GM23338 (cell line): Measurements from ENCODE around the gene TSKS. TPM values are rescaled to one million over a fixed set of nuclear protein-coding genes. Genes with fewer than 3 reads are reported as not detected.

ENCODE experiments used
- ATAC-seq: fragments of 200-7000 bp; cut with Tn5 transposase; 3 replicates; pipeline ENCODE4 v1.9.1; 2020
- DNase-seq: peaks from one replicate; pipeline ENCODE4 v3.0.0-alpha.2; 2015; ENCODE audit warnings: low spot score
- H2AFZ ChIP-seq: fragments of 200-600 bp; sonication (generic); 2 replicates; pipeline ENCODE4 v1.8.0; 2016; ENCODE audit warnings: antibody characterized with exemption, mild to moderate bottlenecking, moderate library complexity
- H3F3A ChIP-seq: fragments of 200-600 bp; sonication (generic); replicated peaks from 2 replicates; pipeline ENCODE4 v1.8.0; 2017; ENCODE audit warnings: antibody characterized with exemption, mixed run types, low read depth
- H3K27ac ChIP-seq: fragments of 200-600 bp; sonication (generic); 2 replicates; pipeline ENCODE4 v1.6.1; 2016; ENCODE audit warnings: low read depth
- H3K27me3 ChIP-seq: fragments of 200-600 bp; sonication (generic); 2 replicates; pipeline ENCODE4 v1.8.0; 2016; ENCODE audit warnings: mild to moderate bottlenecking, mixed run types, moderate library complexity; ENCODE audit not compliant: insufficient read depth
- H3K36me3 ChIP-seq: fragments of 200-600 bp; sonication (generic); 2 replicates; pipeline ENCODE4 v1.8.0; 2016; ENCODE audit warnings: mild to moderate bottlenecking; ENCODE audit not compliant: insufficient read depth
- H3K4me1 ChIP-seq: fragments of 200-600 bp; sonication (generic); 2 replicates; pipeline ENCODE4 v1.8.0; 2016; ENCODE audit warnings: mild to moderate bottlenecking, moderate library complexity; ENCODE audit not compliant: insufficient read depth
- H3K4me2 ChIP-seq: fragments of 200-600 bp; sonication (generic); 2 replicates; pipeline ENCODE4 v1.7.1; 2017; ENCODE audit warnings: mixed run types
- H3K4me3 ChIP-seq: fragments of 200-600 bp; sonication (generic); 2 replicates; pipeline ENCODE4 v1.6.1; 2016; ENCODE audit warnings: mixed run types
- H3K79me2 ChIP-seq: fragments of 200-600 bp; sonication (generic); replicated peaks from 2 replicates; pipeline ENCODE4 v1.8.0; 2017; ENCODE audit warnings: mild to moderate bottlenecking; ENCODE audit not compliant: insufficient read depth
- H3K9me2 ChIP-seq: fragments of 200-600 bp; sonication (generic); 2 replicates; pipeline ENCODE4 v1.8.0; 2017; ENCODE audit not compliant: insufficient read depth
- H4K20me1 ChIP-seq: fragments of 200-600 bp; sonication (generic); replicated peaks from 2 replicates; pipeline ENCODE4 v1.8.0; 2017; ENCODE audit warnings: mild to moderate bottlenecking; ENCODE audit not compliant: insufficient read depth
- H3K27ac Mint-ChIP-seq: 2 replicates; pipeline ENCODE4 v1.8.0; 2020; ENCODE audit warnings: inconsistent platforms, mild to moderate bottlenecking, moderate library complexity, mixed read lengths
- H3K27me3 Mint-ChIP-seq: 3 replicates; pipeline ENCODE4 v1.8.0; 2022; ENCODE audit warnings: low read depth, mild to moderate bottlenecking, moderate library complexity, mixed read lengths, inconsistent platforms; ENCODE audit not compliant: insufficient read depth, poor library complexity
- H3K36me3 Mint-ChIP-seq: 3 replicates; pipeline ENCODE4 v1.8.0; 2021; ENCODE audit warnings: low read depth, mild to moderate bottlenecking, inconsistent platforms, moderate library complexity, mixed read lengths
- H3K4me1 Mint-ChIP-seq: 3 replicates; pipeline ENCODE4 v1.8.0; 2020; ENCODE audit warnings: mild to moderate bottlenecking, inconsistent platforms, mixed read lengths
- H3K4me3 Mint-ChIP-seq: 3 replicates; pipeline ENCODE4 v1.8.0; 2021; ENCODE audit warnings: moderate library complexity, mild to moderate bottlenecking, inconsistent platforms, mixed read lengths
- H3K9me3 Mint-ChIP-seq: 3 replicates; pipeline ENCODE4 v1.8.0; 2020; ENCODE audit warnings: moderate library complexity, mild to moderate bottlenecking, inconsistent platforms, mixed read lengths
- CREB1 ChIP-seq: fragments of 250-450 bp; sonication (Bioruptor Pico); IDR thresholded peaks from 2 replicates; pipeline ENCODE4 v1.5.0; 2020; ENCODE audit warnings: low read depth, mild to moderate bottlenecking, moderate library complexity
- ETS1 ChIP-seq: IDR thresholded peaks from 2 replicates; pipeline ENCODE4 v1.6.1; 2016; ENCODE audit warnings: antibody characterized with exemption
- EZH2 ChIP-seq: fragments of 200-600 bp; sonication (generic); IDR thresholded peaks from one replicate; pipeline ENCODE4 v1.8.0; 2017; ENCODE audit warnings: antibody characterized with exemption, mild to moderate bottlenecking, low read depth; ENCODE audit not compliant: unreplicated experiment
- EZH2phosphoT487 ChIP-seq: fragments of 200-600 bp; sonication (generic); IDR thresholded peaks from one replicate; pipeline ENCODE4 v1.8.1; 2018; ENCODE audit warnings: antibody characterized with exemption; ENCODE audit not compliant: unreplicated experiment
- JUNB ChIP-seq: IDR thresholded peaks from one replicate; pipeline ENCODE4 v1.6.1; 2016; ENCODE audit warnings: antibody characterized with exemption; ENCODE audit not compliant: unreplicated experiment
- POLR2AphosphoS5 ChIP-seq: IDR thresholded peaks from 2 replicates; pipeline ENCODE4 v1.6.1; 2016; ENCODE audit warnings: antibody characterized with exemption, low read depth
- STAT1 ChIP-seq: IDR thresholded peaks from one replicate; pipeline ENCODE4 v1.6.1; 2016; ENCODE audit warnings: antibody characterized with exemption; ENCODE audit not compliant: unreplicated experiment
- ZNF114 ChIP-seq: fragments of 250-450 bp; sonication (Bioruptor Pico); IDR thresholded peaks from 2 replicates; pipeline ENCODE4 v1.5.0; 2020; ENCODE audit warnings: mild to moderate bottlenecking, moderate library complexity
- ZNF462 ChIP-seq: fragments of 250-450 bp; sonication (Bioruptor Pico); IDR thresholded peaks from 2 replicates; pipeline ENCODE4 v1.5.0; 2020; ENCODE audit warnings: mild to moderate bottlenecking, moderate library complexity
- polyA plus RNA-seq: library from polyadenylated mRNA; unstranded; fragments of >200 nt; fragmentation: Nextera tagmentation; extraction: Ambion mirVana; gene quantifications from 2 replicates; pipeline ENCODE4 v1.2.1, GENCODE V29; 2016
- total RNA-seq: library from RNA; depleted of rRNA; stranded (reverse); fragments of >200 nt; shearing (Covaris generic); gene quantifications from 2 replicates; pipeline ENCODE4 v1.2.3, GENCODE V29; 2014
- TF ChIP-seq, protein P1 (sequence below), 2 experiments: fragments of 200-600 bp in 1 of 2; sonication (generic) in 1 of 2; conservative IDR thresholded peaks; 2 replicates each; pipeline versions ENCODE4 v1.5.1 to v1.6.1; 2016 to 2017; ENCODE audit warnings: antibody characterized with exemption in 2 of 2, low read depth in 2 of 2, mild to moderate bottlenecking in 2 of 2, moderate library complexity in 1 of 2

The TSKS gene
- total and polyA plus RNA-seq, 2 experiments from 2014 or later: 0.99 TPM; not detected in 1

- TF ChIP-seq ETS1 (no peak), JUNB (no peak), ZNF114 (CRISPR knock-in tag) (no peak), ZNF462 (CRISPR knock-in tag) (no peak), STAT1 (no peak)
Observed at GRCh38 chr19:49779731-49780555, 16.8 kb upstream of the TSKS start (continued).

DNA sequence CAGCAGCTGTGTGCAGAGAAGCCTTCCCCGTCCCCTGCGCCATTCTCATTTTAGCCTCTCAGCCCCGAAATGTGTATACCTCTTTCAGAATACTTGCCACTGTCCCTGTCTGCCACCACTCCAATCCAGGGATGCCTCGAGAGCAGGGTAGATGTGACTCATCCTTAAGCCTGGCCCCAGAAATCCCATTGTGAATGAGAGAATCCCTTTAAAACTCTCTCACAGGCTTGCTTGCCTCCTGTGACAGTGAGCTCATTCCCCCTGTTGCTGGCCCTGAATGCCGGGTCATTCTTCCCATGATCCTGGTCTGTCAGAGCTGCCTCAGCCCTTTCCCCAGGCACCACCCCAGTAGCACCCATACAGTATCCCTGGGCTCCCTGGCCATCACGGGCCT lies 13.3 kb upstream of the TSKS start:
- H3K4me3 ChIP-seq: no peak overlapping the region
- H3F3A ChIP-seq: no peaks in the 10 kb centered on the region
- peaks cover 4% of the 10 kb centered on the region; the same call in 1 of the 2 replicates for H4K20me1 ChIP-seq
- no peak overlapping the region for H2AFZ ChIP-seq
- Mint-ChIP-seq H3K27me3 (peaks cover 14% of the 10 kb centered on the region), H3K9me3 (no peaks in the 10 kb centered on the region; the same call in 2 of the 3 replicates), H3K27ac (no peak overlapping the region), H3K36me3 (peaks cover 7% of the 10 kb centered on the region), H3K4me3 (no peak overlapping the region), H3K4me1 (peaks cover 12% of the 10 kb centered on the region)
- DNase-seq (no peak), ATAC-seq (no peak)
- H3K79me2 ChIP-seq: peaks cover 12% of the 10 kb centered on the region
- H3K9me2 ChIP-seq: no peaks in the 10 kb centered on the region
- H3K36me3 ChIP-seq: no peaks in the 10 kb centered on the region
- H3K4me2 ChIP-seq: no peak overlapping the region
- no peak overlapping the region for H3K27ac ChIP-seq
- no peaks in the 10 kb centered on the region for H3K4me1 ChIP-seq
- H3K27me3 ChIP-seq: no peaks in the 10 kb centered on the region
- TF ChIP-seq POLR2AphosphoS5: no peak
- TF ChIP-seq EZH2: no peak
- no peak for TF ChIP-seq STAT1
- TF ChIP-seq, protein P1, sequence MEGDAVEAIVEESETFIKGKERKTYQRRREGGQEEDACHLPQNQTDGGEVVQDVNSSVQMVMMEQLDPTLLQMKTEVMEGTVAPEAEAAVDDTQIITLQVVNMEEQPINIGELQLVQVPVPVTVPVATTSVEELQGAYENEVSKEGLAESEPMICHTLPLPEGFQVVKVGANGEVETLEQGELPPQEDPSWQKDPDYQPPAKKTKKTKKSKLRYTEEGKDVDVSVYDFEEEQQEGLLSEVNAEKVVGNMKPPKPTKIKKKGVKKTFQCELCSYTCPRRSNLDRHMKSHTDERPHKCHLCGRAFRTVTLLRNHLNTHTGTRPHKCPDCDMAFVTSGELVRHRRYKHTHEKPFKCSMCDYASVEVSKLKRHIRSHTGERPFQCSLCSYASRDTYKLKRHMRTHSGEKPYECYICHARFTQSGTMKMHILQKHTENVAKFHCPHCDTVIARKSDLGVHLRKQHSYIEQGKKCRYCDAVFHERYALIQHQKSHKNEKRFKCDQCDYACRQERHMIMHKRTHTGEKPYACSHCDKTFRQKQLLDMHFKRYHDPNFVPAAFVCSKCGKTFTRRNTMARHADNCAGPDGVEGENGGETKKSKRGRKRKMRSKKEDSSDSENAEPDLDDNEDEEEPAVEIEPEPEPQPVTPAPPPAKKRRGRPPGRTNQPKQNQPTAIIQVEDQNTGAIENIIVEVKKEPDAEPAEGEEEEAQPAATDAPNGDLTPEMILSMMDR (conservative IDR thresholded peaks at IDR 0.05; ENCODE audit: low read depth in 2 of 2): no peak
- TF ChIP-seq EZH2phosphoT487: no peak
- TF ChIP-seq CREB1 (CRISPR knock-in tag): no peak
- TF ChIP-seq ZNF114 (CRISPR knock-in tag): no peak
